ENCODE data around the gene BEND6. TPM values are rescaled to one million over a fixed set of nuclear protein-coding genes. Genes with fewer than 3 reads are reported as not detected.

The BEND6 gene
- total and polyA plus RNA-seq, 4 donors, result under 0.01 to 0.14 (median 0.03) TPM; not detected in 1

- Histone ChIP-seq H3K36me3 (ENCODE audit: control insufficient read depth in 4 of 4, insufficient read depth in 3 of 4, low read depth in 1 of 4, low read length in 3 of 4) (no peaks in the 10 kb centered on the region), H3K27me3 (ENCODE audit: control insufficient read depth in 4 of 4, insufficient read depth in 4 of 4, low read length in 3 of 4) (no peaks in the 10 kb centered on the region), H3K4me3 (ENCODE audit: low read depth in 1 of 3, low read length in 3 of 3) (no peak overlapping the region), H3K27ac (ENCODE audit: low read depth in 1 of 2, low read length in 2 of 2) (no peak overlapping the region), H3K9me3 (ENCODE audit: control insufficient read depth in 4 of 4, low read length in 3 of 4) (no peaks in the 10 kb centered on the region), H3K9ac (ENCODE audit: low read depth in 1 of 2, low read length in 2 of 2) (no peak overlapping the region), H3K4me1 (ENCODE audit: control insufficient read depth in 4 of 4, insufficient read depth in 4 of 4, low read length in 3 of 4) (no peaks in the 10 kb centered on the region)
- DNase-seq (ENCODE audit: low spot score), result no peak
- WGBS, result 38% methylated on average over 1 of the region's 1 CpG
- TF ChIP-seq HNF4A (conservative IDR thresholded peaks at IDR 0.05), result no peak
- no peak for TF ChIP-seq SP1 (IDR thresholded peaks at IDR 0.05)
- no peak for TF ChIP-seq FOXA2 (IDR thresholded peaks at IDR 0.05)
- TF ChIP-seq ZBTB33 (IDR thresholded peaks at IDR 0.05), result no peak
- no peak for TF ChIP-seq FOXA1 (IDR thresholded peaks at IDR 0.05)
- no peak for TF ChIP-seq REST (IDR thresholded peaks at IDR 0.05)
- TF ChIP-seq YY1 (IDR thresholded peaks at IDR 0.05), result no peak
- no peak for TF ChIP-seq TAF1 (conservative IDR thresholded peaks at IDR 0.05)
- TF ChIP-seq CTCF (IDR thresholded peaks at IDR 0.05; ENCODE audit: low read depth, low read length, missing input control), result no peak
- no peak for TF ChIP-seq MAX (IDR thresholded peaks at IDR 0.05)
- TF ChIP-seq HNF4G (IDR thresholded peaks at IDR 0.05), result no peak
- TF ChIP-seq NR2F2 (IDR thresholded peaks at IDR 0.05), result no peak
- TF ChIP-seq JUND (IDR thresholded peaks at IDR 0.05), result no peak
- no peak for TF ChIP-seq GABPA (IDR thresholded peaks at IDR 0.05 in 1 of 2, conservative IDR thresholded peaks at IDR 0.05 in 1 of 2)
- no peak for TF ChIP-seq RAD21 (IDR thresholded peaks at IDR 0.05)
- no peak for TF ChIP-seq RXRA (IDR thresholded peaks at IDR 0.05)
- TF ChIP-seq EGR1 (IDR thresholded peaks at IDR 0.05; ENCODE audit: low read depth in 2 of 2), result no peak
These were observed 21.3 kb upstream of the BEND6 start for GRCh38 chr6:56933650-56934049.

GRCh38 chr6:56934876-56935275, 20.0 kb upstream of the BEND6 start:
- Histone ChIP-seq H3K9me3 (ENCODE audit: control insufficient read depth in 4 of 4, low read length in 3 of 4) (no peaks in the 10 kb centered on the region), H3K9ac (ENCODE audit: low read depth in 1 of 2, low read length in 2 of 2) (no peak overlapping the region), H3K27ac (ENCODE audit: low read depth in 1 of 2, low read length in 2 of 2) (no peak overlapping the region), H3K4me3 (ENCODE audit: low read depth in 1 of 3, low read length in 3 of 3) (no peak overlapping the region), H3K36me3 (ENCODE audit: control insufficient read depth in 4 of 4, insufficient read depth in 3 of 4, low read depth in 1 of 4, low read length in 3 of 4) (no peaks in the 10 kb centered on the region), H3K4me1 (ENCODE audit: control insufficient read depth in 4 of 4, insufficient read depth in 4 of 4, low read length in 3 of 4) (no peaks in the 10 kb centered on the region), H3K27me3 (ENCODE audit: control insufficient read depth in 4 of 4, insufficient read depth in 4 of 4, low read length in 3 of 4) (no peaks in the 10 kb centered on the region)
- 84% methylated on average over 4 of the region's 4 CpGs for WGBS
- TF ChIP-seq NR2F2 (IDR thresholded peaks at IDR 0.05), result no peak
- no peak for TF ChIP-seq RXRA (IDR thresholded peaks at IDR 0.05)
- TF ChIP-seq REST (IDR thresholded peaks at IDR 0.05), result no peak
- TF ChIP-seq TAF1 (conservative IDR thresholded peaks at IDR 0.05), result no peak
- no peak for TF ChIP-seq HNF4G (IDR thresholded peaks at IDR 0.05)
- no peak for DNase-seq (ENCODE audit: low spot score)

Measured in liver (tissue), 9 donors.